ENCODE data around the gene SLC52A3.

DNA sequence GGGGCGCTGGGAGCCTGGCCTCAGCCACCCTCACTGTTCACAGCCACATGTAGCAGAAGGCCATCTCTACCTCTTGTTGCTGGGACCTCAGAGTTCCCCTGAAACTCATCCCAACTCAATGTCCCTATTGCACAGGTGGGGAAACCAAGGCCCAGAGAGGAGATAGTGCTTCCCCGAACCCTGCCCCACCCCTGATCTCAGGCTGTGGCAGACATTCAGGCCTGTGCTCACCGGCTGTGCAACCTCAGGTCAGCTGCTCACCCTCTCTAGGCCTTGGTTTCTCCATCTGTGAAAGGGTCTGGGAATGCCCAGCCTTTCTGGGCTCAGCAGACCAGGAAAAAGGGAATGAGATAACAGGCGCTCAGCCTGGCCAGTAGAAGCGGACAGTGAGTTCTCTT is 6.4 kb upstream of the SLC52A3 start:
- TF ChIP-seq CHD4 (IDR thresholded peaks at IDR 0.05; ENCODE audit: insufficient read depth, insufficient replicate concordance, low read depth, low read length, poor library complexity, severe bottlenecking), result no peak
- TF ChIP-seq NR1H2 (CRISPR knock-in tag; IDR thresholded peaks at IDR 0.05), result no peak
- TF ChIP-seq, protein P1, sequence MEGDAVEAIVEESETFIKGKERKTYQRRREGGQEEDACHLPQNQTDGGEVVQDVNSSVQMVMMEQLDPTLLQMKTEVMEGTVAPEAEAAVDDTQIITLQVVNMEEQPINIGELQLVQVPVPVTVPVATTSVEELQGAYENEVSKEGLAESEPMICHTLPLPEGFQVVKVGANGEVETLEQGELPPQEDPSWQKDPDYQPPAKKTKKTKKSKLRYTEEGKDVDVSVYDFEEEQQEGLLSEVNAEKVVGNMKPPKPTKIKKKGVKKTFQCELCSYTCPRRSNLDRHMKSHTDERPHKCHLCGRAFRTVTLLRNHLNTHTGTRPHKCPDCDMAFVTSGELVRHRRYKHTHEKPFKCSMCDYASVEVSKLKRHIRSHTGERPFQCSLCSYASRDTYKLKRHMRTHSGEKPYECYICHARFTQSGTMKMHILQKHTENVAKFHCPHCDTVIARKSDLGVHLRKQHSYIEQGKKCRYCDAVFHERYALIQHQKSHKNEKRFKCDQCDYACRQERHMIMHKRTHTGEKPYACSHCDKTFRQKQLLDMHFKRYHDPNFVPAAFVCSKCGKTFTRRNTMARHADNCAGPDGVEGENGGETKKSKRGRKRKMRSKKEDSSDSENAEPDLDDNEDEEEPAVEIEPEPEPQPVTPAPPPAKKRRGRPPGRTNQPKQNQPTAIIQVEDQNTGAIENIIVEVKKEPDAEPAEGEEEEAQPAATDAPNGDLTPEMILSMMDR (IDR thresholded peaks at IDR 0.05 in 2 of 3, conservative IDR thresholded peaks at IDR 0.05 in 1 of 3; ENCODE audit: insufficient read depth in 2 of 3, low read depth in 1 of 3, low read length in 3 of 3), result no peak
- no peak for TF ChIP-seq MAFK (IDR thresholded peaks at IDR 0.05; ENCODE audit: low read length)
- no peak for TF ChIP-seq ZBTB7A (IDR thresholded peaks at IDR 0.05; ENCODE audit: borderline replicate concordance, control insufficient read depth, low read depth, low read length)
- no peak for TF ChIP-seq ARID1B (IDR thresholded peaks at IDR 0.05)
- TF ChIP-seq POLR2A (conservative IDR thresholded peaks at IDR 0.05), result no peak
- no peak for TF ChIP-seq YY1 (IDR thresholded peaks at IDR 0.05; ENCODE audit: borderline replicate concordance in 1 of 3, control insufficient read depth in 1 of 3, extremely low read depth in 1 of 3, insufficient read depth in 3 of 3, insufficient read length in 1 of 3, insufficient replicate concordance in 2 of 3, low read depth in 1 of 3, low read length in 2 of 3)

All from K562 (cell line).